Caco-2 (cell line): ENCODE data around the gene METTL14. TPM values are rescaled to one million over a fixed set of nuclear protein-coding genes. Genes with fewer than 3 reads are reported as not detected.

ENCODE experiments used
- BruUV-seq: library from RNA; stranded (reverse); fragments of 400-500 nt; replicated peaks from 2 replicates; lab custom pipeline; 2021; lab: Mats Ljungman, UMichigan
- CTCF ChIA-PET: fragments of 300-600 bp; sonication (Branson Sonifier 250); formaldehyde crosslinking; loops from one replicate; lab custom pipeline; 2022; ENCODE audit warnings: antibody characterized with exemption; lab: Charles Lee
- POLR2A ChIA-PET: fragments of 300-600 bp; sonication (Branson Sonifier 250); formaldehyde crosslinking; loops from one replicate; lab custom pipeline; 2022; ENCODE audit warnings: antibody characterized with exemption; lab: Charles Lee
- DNase-seq, 2 experiments: peaks; one replicate each; pipeline versions ENCODE4 v3.0.0 to v3.0.0-alpha.2; 2020 to 2022
- H3K27me3 ChIP-seq: replicated peaks from 2 replicates; pipeline ENCODE4 v1.6.0; 2011; ENCODE audit warnings: low read length; ENCODE audit not compliant: control insufficient read depth, insufficient read depth
- H3K36me3 ChIP-seq: 2 replicates; pipeline ENCODE4 v1.5.1; 2011; ENCODE audit warnings: low read length; ENCODE audit not compliant: control insufficient read depth, insufficient read depth
- H3K4me1 ChIP-seq: fragments of 250-450 bp; sonication (Bioruptor Pico); 2 replicates; pipeline ENCODE4 v1.5.1; 2020; ENCODE audit warnings: mild to moderate bottlenecking
- H3K4me3 ChIP-seq: 2 replicates; pipeline ENCODE4 v1.5.1; 2011; ENCODE audit warnings: low read depth, mild to moderate bottlenecking, control low read depth, low read length
- H3K9me3 ChIP-seq: fragments of 250-450 bp; sonication (Bioruptor Pico); 2 replicates; pipeline ENCODE4 v1.5.1; 2020; ENCODE audit warnings: mild to moderate bottlenecking, moderate library complexity
- H3K27ac Mint-ChIP-seq: one replicate; pipeline ENCODE4 v1.8.0; 2022; ENCODE audit warnings: mixed read lengths; ENCODE audit not compliant: unreplicated experiment
- H3K27me3 Mint-ChIP-seq: one replicate; pipeline ENCODE4 v1.8.0; 2022; ENCODE audit warnings: mixed read lengths; ENCODE audit not compliant: insufficient read depth, unreplicated experiment
- H3K36me3 Mint-ChIP-seq: one replicate; pipeline ENCODE4 v1.8.0; 2022; ENCODE audit warnings: mild to moderate bottlenecking, mixed read lengths; ENCODE audit not compliant: insufficient read depth, unreplicated experiment
- H3K4me1 Mint-ChIP-seq: one replicate; pipeline ENCODE4 v1.8.0; 2022; ENCODE audit warnings: low read depth, mixed read lengths; ENCODE audit not compliant: unreplicated experiment
- H3K4me3 Mint-ChIP-seq: one replicate; pipeline ENCODE4 v1.8.0; 2022; ENCODE audit warnings: mild to moderate bottlenecking, moderate library complexity, mixed read lengths; ENCODE audit not compliant: unreplicated experiment
- H3K9me3 Mint-ChIP-seq: one replicate; pipeline ENCODE4 v1.8.0; 2022; ENCODE audit warnings: mixed read lengths; ENCODE audit not compliant: unreplicated experiment
- CTCF ChIP-seq, 2 experiments: fragments of 200-600 bp in 1 of 2; IDR thresholded peaks; 1 replicate in 1 of 2; 2 replicates in 1 of 2; pipeline versions ENCODE4 v1.5.1 to v1.8.0; 2011 to 2022; ENCODE audit warnings: antibody characterized with exemption in 1 of 2, control low read depth in 1 of 2, inconsistent platforms in 1 of 2, low read depth in 1 of 2, low read length in 1 of 2, mild to moderate bottlenecking in 1 of 2, moderate library complexity in 1 of 2; ENCODE audit not compliant: insufficient read depth in 1 of 2, severe bottlenecking in 1 of 2, unreplicated experiment in 1 of 2
- intact Hi-C: fragments of 100-400 bp; cut with micrococcal nuclease; formaldehyde crosslinking; loops from one replicate; pipeline ENCODE4 v1.10.0; 2022; ENCODE audit not compliant: unreplicated experiment
- total RNA-seq: library from RNA; stranded (reverse); gene quantifications from 2 replicates; pipeline ENCODE4 v1.2.3, GENCODE V29; 2022

METTL14 gene
- total RNA-seq, 1 experiment from 2014 or later: 46.7 TPM

GRCh38 chr4:118741301-118741855 lies 56.2 kb downstream of the METTL14 start:
- Mint-ChIP-seq H3K36me3 (peaks cover 46% of the 10 kb centered on the region), H3K4me1 (no peaks in the 10 kb centered on the region), H3K27me3 (no peaks in the 10 kb centered on the region), H3K4me3 (no peak overlapping the region), H3K9me3 (no peaks in the 10 kb centered on the region), H3K27ac (no peak overlapping the region)
- POLR2A ChIA-PET: no interaction called here
- CTCF ChIA-PET: interaction anchor here (1.0 kb wide), 1 partner anchor 221 kb away, joined by 3 read pairs; no protein-coding TSS in a partner anchor
- H3K4me1 ChIP-seq: no peaks in the 10 kb centered on the region
- H3K9me3 ChIP-seq: no peaks in the 10 kb centered on the region
- no peaks in the 10 kb centered on the region for H3K27me3 ChIP-seq
- no TSS peak for BruUV-seq
- H3K4me3 ChIP-seq: no peak overlapping the region
- no peak for TF ChIP-seq CTCF (IDR thresholded peaks at IDR 0.05; ENCODE audit: insufficient read depth in 1 of 2, low read depth in 1 of 2, low read length in 1 of 2, severe bottlenecking in 1 of 2, unreplicated experiment in 1 of 2)
- no peak for DNase-seq
- no peaks in the 10 kb centered on the region for H3K36me3 ChIP-seq
- intact Hi-C loops: loop anchor here (1.0 kb wide), 2 partner anchors 149 to 228 kb away; no protein-coding TSS in a partner anchor

DNA sequence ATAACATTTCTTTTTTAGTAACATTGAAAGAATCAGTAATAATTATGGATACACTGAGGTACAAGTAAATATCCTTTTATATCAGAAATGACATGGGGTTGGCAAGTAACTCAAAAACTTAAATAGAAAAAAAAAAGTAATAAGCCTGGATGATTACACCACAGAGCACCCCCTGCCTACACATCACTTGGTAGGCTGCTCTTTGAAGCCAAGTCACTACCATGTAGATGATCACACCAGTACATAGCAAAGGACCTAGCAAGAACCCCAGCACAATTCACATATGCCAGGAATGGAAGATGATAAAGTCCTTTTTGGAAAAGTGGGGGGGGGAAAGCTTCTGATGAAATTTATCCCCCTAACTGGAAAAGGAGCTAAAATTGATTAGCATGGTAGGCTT lies 56.9 kb downstream of the METTL14 start:
- Histone ChIP-seq H3K27me3 (no peaks in the 10 kb centered on the region), H3K9me3 (no peaks in the 10 kb centered on the region), H3K4me1 (no peaks in the 10 kb centered on the region), H3K4me3 (no peak overlapping the region), H3K36me3 (no peaks in the 10 kb centered on the region)
- no TSS peak for BruUV-seq
- H3K4me3 Mint-ChIP-seq: no peak overlapping the region
- H3K27me3 Mint-ChIP-seq: no peaks in the 10 kb centered on the region
- ChIA-PET CTCF (no interaction called here), POLR2A (no interaction called here)
- no peaks in the 10 kb centered on the region for H3K4me1 Mint-ChIP-seq
- no peak overlapping the region for H3K27ac Mint-ChIP-seq
- peaks cover 42% of the 10 kb centered on the region for H3K36me3 Mint-ChIP-seq
- no peaks in the 10 kb centered on the region for H3K9me3 Mint-ChIP-seq
- intact Hi-C loops: no loop called here
- no peak for DNase-seq
- TF ChIP-seq CTCF (IDR thresholded peaks at IDR 0.05; ENCODE audit: insufficient read depth in 1 of 2, low read depth in 1 of 2, low read length in 1 of 2, severe bottlenecking in 1 of 2, unreplicated experiment in 1 of 2): no peak

DNA sequence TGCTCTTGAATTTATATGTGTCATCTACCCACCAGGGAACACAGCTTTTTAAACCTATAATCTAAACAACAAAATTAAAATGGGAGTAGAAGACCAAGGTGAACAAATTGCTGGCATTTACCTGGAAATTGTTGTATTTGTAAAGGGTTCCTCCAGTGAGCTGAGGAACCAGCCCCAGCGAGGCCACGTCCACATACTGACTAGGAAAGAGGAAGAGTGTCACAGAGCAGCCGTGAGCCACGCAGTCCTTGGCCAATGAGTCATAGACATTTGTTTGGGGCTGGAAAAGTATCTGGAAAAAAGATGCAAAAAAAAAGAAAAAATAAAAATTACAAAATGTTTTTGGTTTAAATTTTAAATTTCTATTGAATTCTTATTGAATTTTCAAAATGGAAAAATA lies 58.7 kb downstream of the METTL14 start:
- no peaks in the 10 kb centered on the region for H3K36me3 ChIP-seq
- DNase-seq: no peak
- H3K4me3 Mint-ChIP-seq: no peak overlapping the region
- POLR2A ChIA-PET: no interaction called here
- BruUV-seq: no TSS peak
- H3K9me3 Mint-ChIP-seq: no peaks in the 10 kb centered on the region
- H3K4me1 Mint-ChIP-seq: no peaks in the 10 kb centered on the region
- H3K36me3 Mint-ChIP-seq: peaks cover 33% of the 10 kb centered on the region
- no peak overlapping the region for H3K4me3 ChIP-seq
- no peaks in the 10 kb centered on the region for H3K27me3 ChIP-seq
- H3K9me3 ChIP-seq: no peaks in the 10 kb centered on the region
- no peak overlapping the region for H3K27ac Mint-ChIP-seq
- intact Hi-C loops: no loop called here
- no peak for TF ChIP-seq CTCF (IDR thresholded peaks at IDR 0.05; ENCODE audit: insufficient read depth in 1 of 2, low read depth in 1 of 2, low read length in 1 of 2, severe bottlenecking in 1 of 2, unreplicated experiment in 1 of 2)
- no peaks in the 10 kb centered on the region for H3K4me1 ChIP-seq
- no peaks in the 10 kb centered on the region for H3K27me3 Mint-ChIP-seq
- CTCF ChIA-PET: no interaction called here
